Liver (tissue), 3 donors: ENCODE results near the gene PLK1.

Experiments
- ATF3 ChIP-seq: IDR thresholded peaks from 2 replicates; pipeline ENCODE4 v1.6.1; 2016; ENCODE audit warnings: antibody characterized with exemption
- CTCF ChIP-seq: fragments of 150-350 bp; IDR thresholded peaks from 2 replicates; pipeline ENCODE4 v1.5.1; 2017; ENCODE audit warnings: improper control_type of control experiment, low read depth, low read length; ENCODE audit not compliant: missing input control
- FOXA2 ChIP-seq: IDR thresholded peaks from 2 replicates; pipeline ENCODE4 v1.6.1; 2016; ENCODE audit warnings: antibody characterized with exemption
- GABPA ChIP-seq, 2 donors: IDR thresholded peaks in 1 of 2; conservative IDR thresholded peaks in 1 of 2; 2 replicates each; pipeline ENCODE4 v1.6.1; 2016; ENCODE audit warnings: antibody characterized with exemption in 2 of 2, mild to moderate bottlenecking in 1 of 2, moderate library complexity in 1 of 2
- JUND ChIP-seq, 2 donors: IDR thresholded peaks; 2 replicates each; pipeline ENCODE4 v1.6.1; 2016; ENCODE audit warnings: antibody characterized with exemption in 2 of 2
- MAX ChIP-seq: IDR thresholded peaks from 2 replicates; pipeline ENCODE4 v1.6.1; 2016; ENCODE audit warnings: antibody characterized with exemption
- REST ChIP-seq: IDR thresholded peaks from 2 replicates; pipeline ENCODE4 v1.6.1; 2016; ENCODE audit warnings: antibody characterized with exemption, mild to moderate bottlenecking
- RXRA ChIP-seq, 2 donors: IDR thresholded peaks; 2 replicates each; pipeline ENCODE4 v1.6.1; 2017 to 2018; ENCODE audit warnings: antibody characterized with exemption in 2 of 2, mild to moderate bottlenecking in 1 of 2
- SP1 ChIP-seq: IDR thresholded peaks from 2 replicates; pipeline ENCODE4 v1.6.1; 2018; ENCODE audit warnings: antibody characterized with exemption, mild to moderate bottlenecking
- TAF1 ChIP-seq: conservative IDR thresholded peaks from 2 replicates; pipeline ENCODE4 v1.6.1; 2016; ENCODE audit warnings: antibody characterized with exemption, mild to moderate bottlenecking
- YY1 ChIP-seq: IDR thresholded peaks from 2 replicates; pipeline ENCODE4 v1.6.1; 2016; ENCODE audit warnings: antibody characterized with exemption, mild to moderate bottlenecking
- donor health status: healthy.
- donor health status: healthy.

- TF ChIP-seq CTCF (no peak), TAF1 (no peak), YY1 (no peak), MAX (no peak), REST (no peak), RXRA (IDR thresholded peaks at IDR 0.05) (no peak), JUND (IDR thresholded peaks at IDR 0.05) (no peak), ATF3 (no peak), SP1 (no peak), FOXA2 (no peak), GABPA (IDR thresholded peaks at IDR 0.05 in 1 of 2, conservative IDR thresholded peaks at IDR 0.05 in 1 of 2) (no peak)
These were observed 20.4 kb downstream of the PLK1 start for GRCh38 chr16:23699100-23699499.
